Astrocyte of the spinal cord (primary cell): ENCODE data around the gene FSCN2.

Experiments used
- DNase-seq: peaks from one replicate; pipeline ENCODE4 v3.0.0; 2011; ENCODE audit warnings: low read depth, low spot score
- H3K4me3 ChIP-seq: 2 replicates; pipeline ENCODE4 v1.5.1; 2011; ENCODE audit warnings: low read depth, mild to moderate bottlenecking, low read length, moderate library complexity
- CTCF ChIP-seq: IDR thresholded peaks from 2 replicates; pipeline ENCODE4 v1.5.1; 2012; ENCODE audit warnings: low read depth, mild to moderate bottlenecking, low read length, inconsistent platforms
- in situ Hi-C: cut with HindIII; loops from 2 replicates; pipeline ENCODE4 v1.10.0; 2017; ENCODE audit warnings: low sequenced_read_pairs

Gene FSCN2

GRCh38 chr17:81567191-81567590 lies 39.0 kb downstream of the FSCN2 start:
- DNase-seq, result no peak
- in situ Hi-C loops, result no loop called here
- no peak for TF ChIP-seq CTCF
- H3K4me3 ChIP-seq, result no peak overlapping the region

- no peak overlapping the region for H3K4me3 ChIP-seq
- TF ChIP-seq CTCF, result no peak
- DNase-seq, result no peak
- in situ Hi-C loops, result no loop called here
These were observed 40.2 kb downstream of the FSCN2 start for GRCh38 chr17:81568416-81568815.

GRCh38 chr17:81569986-81570514 lies 41.9 kb downstream of the FSCN2 start:
- in situ Hi-C loops, result no loop called here
- no peak for TF ChIP-seq CTCF
- H3K4me3 ChIP-seq, result no peak overlapping the region
- DNase-seq, result no peak

GRCh38 chr17:81570964-81571363 lies 42.8 kb downstream of the FSCN2 start:
- no peak for TF ChIP-seq CTCF
- in situ Hi-C loops, result no loop called here

GRCh38 chr17:81572563-81573168 lies 44.5 kb downstream of the FSCN2 start:
- in situ Hi-C loops, result no loop called here
- no peak overlapping the region for H3K4me3 ChIP-seq
- no peak for TF ChIP-seq CTCF
- DNase-seq, result no peak

More at GRCh38 chr17:81570964-81571363, 42.8 kb downstream of the FSCN2 start:
- no peak overlapping the region for H3K4me3 ChIP-seq
- no peak for DNase-seq

GRCh38 chr17:81573794-81574642 lies 45.8 kb downstream of the FSCN2 start:
- no peak overlapping the region for H3K4me3 ChIP-seq
- DNase-seq, result no peak
- in situ Hi-C loops, result no loop called here
- no peak for TF ChIP-seq CTCF
